HG03378 (cell line): ENCODE data around the gene NR2C2.

ENCODE experiments used
- ATAC-seq: cut with Tn5 transposase; IDR thresholded peaks from one replicate; pipeline ENCODE4 v1.9.1; 2021; ENCODE audit warnings: mild to moderate bottlenecking, moderate library complexity; ENCODE audit not compliant: unreplicated experiment

The NR2C2 gene

GRCh38 chr3:15056676-15057404 is 109.5 kb downstream of the NR2C2 start:
- ATAC-seq, result no peak

GRCh38 chr3:15060029-15060428 is 112.6 kb downstream of the NR2C2 start:
- ATAC-seq, result no peak

DNA sequence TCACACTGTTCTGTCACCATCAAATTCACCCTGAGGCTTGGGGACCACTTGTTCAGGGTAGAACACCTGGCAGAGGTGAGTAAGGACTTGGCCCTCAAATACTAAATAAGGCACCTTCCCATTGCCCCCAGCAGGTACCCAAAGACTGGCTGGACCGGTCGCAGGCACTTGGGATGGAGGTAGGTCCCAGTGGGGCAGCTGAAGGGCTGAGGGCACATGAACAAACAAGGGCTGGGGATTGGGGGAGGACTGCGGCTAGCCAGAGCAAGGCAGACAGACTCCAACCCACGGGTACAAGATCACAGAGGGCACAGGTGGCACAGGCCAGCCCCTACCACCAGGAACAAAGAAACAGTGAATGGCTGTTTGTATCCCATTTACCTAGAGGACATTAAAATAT is 115.9 kb downstream of the NR2C2 start:
- ATAC-seq, result no peak

- ATAC-seq, result no peak
Observed at GRCh38 chr3:15063656-15064286, 116.4 kb downstream of the NR2C2 start.

GRCh38 chr3:15064299-15064834 is 117.0 kb downstream of the NR2C2 start:
- ATAC-seq, result peak; percentile 19

GRCh38 chr3:15064835-15065549 is 117.6 kb downstream of the NR2C2 start, which contains the start of gene MRPS25:
Gene MRPS25 (minus strand): TSS chr3:15065315. CDS start chr3:15065194, 121 bp downstream.
- peak; percentile 85 for ATAC-seq

- peak; percentile 7 for ATAC-seq
Observed at GRCh38 chr3:15065550-15066007, 118.2 kb downstream of the NR2C2 start.

DNA sequence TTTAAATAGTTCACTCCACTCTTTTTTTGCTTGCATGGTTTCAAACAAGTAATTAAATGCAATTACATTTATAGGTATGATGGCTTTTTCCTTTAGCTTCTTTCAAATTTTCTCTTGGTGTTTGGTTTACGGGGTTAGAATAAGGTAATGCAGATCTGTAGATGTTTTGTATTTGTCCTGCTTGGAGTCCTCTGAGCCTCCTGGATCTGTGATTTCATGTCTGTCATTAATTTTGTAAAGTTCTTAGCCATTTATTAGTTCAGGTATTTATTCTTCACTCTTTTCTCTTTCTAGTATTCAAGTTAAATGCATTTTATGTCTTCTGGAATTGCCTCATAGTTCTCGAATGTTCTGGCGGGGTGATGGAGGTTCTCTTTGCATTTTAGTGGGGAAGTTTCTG is 119.1 kb downstream of the NR2C2 start:
- no peak for ATAC-seq

DNA sequence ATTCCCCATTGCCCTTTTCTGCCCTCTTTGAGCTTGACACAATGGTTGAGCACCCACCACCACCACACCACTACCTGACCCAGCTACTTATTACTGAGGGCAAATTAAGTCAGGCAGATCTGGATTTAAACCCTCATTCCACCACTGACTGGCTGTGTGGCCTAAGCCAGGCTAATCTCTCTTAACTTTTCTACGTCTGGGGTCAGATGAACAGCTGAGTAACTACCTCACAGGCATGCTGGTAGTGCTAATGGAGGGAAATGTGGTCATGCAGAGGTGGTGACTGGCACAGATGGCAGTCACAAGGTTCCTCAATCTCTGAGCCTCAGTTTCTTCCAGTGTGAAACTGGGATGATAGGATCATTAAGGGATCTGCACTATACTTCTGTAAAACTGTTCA is 122.1 kb downstream of the NR2C2 start:
- no peak for ATAC-seq

DNA sequence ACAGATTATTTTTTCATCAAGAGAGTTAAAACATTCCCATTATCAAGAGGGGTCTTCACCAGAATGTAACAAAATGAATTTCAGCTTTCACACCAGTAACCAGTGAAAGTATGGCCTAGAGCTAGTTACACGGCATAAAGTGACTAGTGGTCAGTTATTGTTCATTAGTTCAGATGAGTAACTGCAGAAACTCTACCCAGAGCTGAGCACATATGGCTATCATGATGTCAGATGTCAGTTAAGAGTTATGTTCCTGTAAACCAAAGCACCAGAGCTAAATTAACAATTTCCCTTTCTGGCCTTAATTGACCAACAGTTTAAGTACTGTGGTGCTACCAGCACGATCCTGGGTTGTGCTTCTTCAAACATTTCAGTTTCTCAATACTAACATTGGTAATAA is 124.3 kb downstream of the NR2C2 start:
- no peak for ATAC-seq

- ATAC-seq, result no peak
Observed at GRCh38 chr3:15074500-15074899, 127.1 kb downstream of the NR2C2 start.

GRCh38 chr3:15079091-15079490 is 131.7 kb downstream of the NR2C2 start:
- no peak for ATAC-seq

DNA sequence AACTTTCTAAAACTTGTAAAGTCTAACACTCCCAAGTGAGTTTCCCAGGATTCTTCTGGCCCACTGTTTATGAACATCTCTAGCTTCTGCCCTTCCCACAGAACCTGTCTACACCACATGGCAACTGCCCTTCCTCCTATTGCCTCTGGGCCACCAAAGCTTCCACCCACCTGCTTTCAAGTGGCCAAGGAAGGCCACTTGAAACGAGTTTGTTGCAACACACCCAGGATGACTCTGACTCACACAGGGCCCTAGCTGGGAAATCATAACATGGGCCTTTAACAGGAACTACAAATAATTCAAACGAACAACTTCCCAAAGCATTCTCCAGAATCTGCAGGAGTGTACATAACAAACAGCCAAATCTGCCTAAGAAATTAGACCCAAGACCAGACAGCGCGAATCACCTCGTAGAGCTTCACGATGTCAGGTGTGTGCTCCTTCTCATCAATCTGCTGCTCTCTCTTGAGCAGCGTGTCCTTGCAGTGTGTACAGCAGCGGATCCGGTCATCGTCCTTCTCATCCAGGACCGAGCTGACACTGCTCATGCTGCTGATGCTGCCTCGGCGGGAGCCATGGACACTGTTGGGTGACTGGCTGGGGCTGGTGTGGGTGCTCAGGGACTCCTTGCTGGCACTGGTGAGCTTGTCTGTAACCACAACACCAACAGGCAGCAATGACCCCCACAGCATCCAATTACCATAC is 134.7 kb downstream of the NR2C2 start:
- ATAC-seq, result no peak

DNA sequence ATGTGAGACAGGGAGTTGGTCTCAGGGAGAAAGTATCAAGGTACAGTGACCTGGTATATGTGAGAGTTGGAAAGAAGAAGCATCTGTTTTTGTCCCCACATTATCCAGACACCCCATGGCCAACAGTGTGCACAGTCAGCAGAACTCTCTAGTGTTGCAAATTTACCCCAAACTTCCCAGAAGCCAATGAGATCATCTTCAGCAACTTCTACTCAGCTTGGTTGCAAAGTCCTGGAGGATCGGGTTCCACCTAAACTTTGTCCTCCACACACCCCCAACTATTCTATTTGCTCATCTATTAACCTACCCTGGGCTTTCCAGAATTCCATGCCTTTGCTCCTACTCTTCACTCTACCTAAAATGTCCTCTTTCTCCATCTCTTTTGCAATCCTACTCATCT is 135.9 kb downstream of the NR2C2 start:
- no peak for ATAC-seq

- ATAC-seq, result no peak
Observed at GRCh38 chr3:15086263-15086662, 138.9 kb downstream of the NR2C2 start.

- ATAC-seq, result no peak
Observed at GRCh38 chr3:15086699-15087098, 139.3 kb downstream of the NR2C2 start.

GRCh38 chr3:15089201-15089600 is 141.8 kb downstream of the NR2C2 start:
- ATAC-seq, result no peak

DNA sequence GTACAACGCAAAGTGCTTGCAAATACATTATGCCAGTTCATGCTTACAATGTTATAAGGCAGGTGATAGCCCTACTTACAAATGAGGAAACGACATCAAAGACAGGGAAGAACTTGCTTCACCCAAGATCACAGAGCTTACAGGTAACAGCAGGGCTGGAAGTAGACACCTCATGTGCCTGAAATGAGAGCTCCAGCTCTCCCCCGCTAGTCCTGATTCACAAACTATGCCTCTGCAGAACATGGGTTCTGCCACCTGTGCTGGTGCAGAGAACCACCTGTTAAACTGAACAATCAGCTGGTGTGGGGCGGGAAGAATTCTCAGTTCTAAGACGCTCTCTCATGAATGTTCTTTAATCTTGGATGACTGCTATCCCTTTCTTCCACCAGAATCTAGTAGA is 144.2 kb downstream of the NR2C2 start:
- ATAC-seq, result no peak

DNA sequence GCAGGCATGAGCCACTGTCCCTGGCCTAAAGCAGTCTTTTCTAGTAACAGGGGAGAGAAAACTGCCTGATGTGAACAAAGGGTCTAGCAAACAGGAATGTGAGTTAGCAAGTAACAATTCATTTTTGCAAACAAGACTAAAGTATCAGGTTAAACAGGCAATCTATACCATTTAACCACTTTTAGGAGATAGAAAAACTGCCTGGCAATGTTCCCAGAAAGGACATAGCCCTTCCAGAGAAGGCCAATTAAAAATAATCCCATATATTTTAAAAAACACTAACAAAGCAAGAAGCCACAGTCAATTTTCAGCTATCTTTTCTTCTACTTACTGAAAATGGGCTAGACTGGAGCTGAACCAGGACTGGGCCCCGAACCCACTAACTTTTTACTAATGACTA is 145.3 kb downstream of the NR2C2 start:
- no peak for ATAC-seq

DNA sequence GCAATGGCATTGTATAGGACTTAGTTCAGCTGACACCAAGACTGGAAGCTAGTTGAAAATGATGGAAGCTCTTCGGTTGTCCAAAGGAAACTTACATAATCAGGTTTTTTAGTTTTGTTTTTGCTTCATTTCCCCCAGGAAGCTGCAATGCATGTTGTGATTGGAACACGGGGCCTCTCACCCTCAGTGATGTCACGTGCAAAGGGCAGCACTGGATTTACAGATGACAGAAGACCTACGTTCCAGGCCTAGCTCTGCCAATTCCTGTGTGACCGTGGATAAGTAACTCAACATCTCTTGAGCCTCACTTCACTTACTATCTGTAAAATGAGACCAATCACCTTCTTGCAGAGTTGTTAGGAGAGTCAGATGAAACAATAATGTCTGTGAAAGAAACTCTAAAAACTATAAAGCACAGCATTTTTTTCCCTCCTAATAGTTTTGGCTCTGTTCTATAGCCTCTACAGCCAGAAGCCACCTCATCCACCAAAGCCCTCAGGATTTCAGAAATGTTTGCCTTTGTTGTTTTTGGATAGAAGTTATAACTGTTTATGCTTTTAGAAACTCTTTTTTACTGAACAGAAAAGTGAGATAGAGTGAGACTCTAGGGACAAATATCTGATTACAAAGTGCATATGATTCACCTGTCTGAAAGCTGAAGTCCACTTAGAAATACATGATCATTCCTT is 146.9 kb downstream of the NR2C2 start:
- no peak for ATAC-seq
